Esophagus squamous epithelium (tissue), 5 donors: ENCODE measurements around the gene ZNF487. TPM values are rescaled to one million over a fixed set of nuclear protein-coding genes. Genes with fewer than 3 reads are reported as not detected.

Experiments used
- DNase-seq: peaks from one replicate; lab custom pipeline; 2025; lab: John Stamatoyannopoulos, UW
- H3K27ac ChIP-seq, 4 donors: fragments of 200-600 bp; sonication (generic); one replicate each; pipeline ENCODE4 v1.5.1; 2016 to 2019; ENCODE audit warnings: mild to moderate bottlenecking in 1 of 4
- H3K27me3 ChIP-seq, 4 donors: fragments of 200-600 bp; sonication (generic); 1 replicate in 3 of 4; 2 replicates in 1 of 4; pipeline versions ENCODE4 v1.5.1 to v1.6.0; 2017 to 2021; ENCODE audit warnings: antibody characterized with exemption in 1 of 4
- H3K36me3 ChIP-seq, 3 donors: fragments of 200-600 bp; sonication (generic); one replicate each; pipeline ENCODE4 v1.5.1; 2016 to 2019
- H3K4me1 ChIP-seq, 3 donors: fragments of 200-600 bp; sonication (generic); one replicate each; pipeline ENCODE4 v1.5.1; 2017 to 2019
- H3K4me3 ChIP-seq, 4 donors: fragments of 200-600 bp; sonication (generic); 1 replicate in 3 of 4; 2 replicates in 1 of 4; pipeline ENCODE4 v1.5.1; 2016 to 2019; ENCODE audit warnings: mild to moderate bottlenecking in 2 of 4, moderate library complexity in 1 of 4
- H3K9me3 ChIP-seq, 3 donors: fragments of 200-600 bp; sonication (generic); one replicate each; pipeline ENCODE4 v1.5.1; 2016 to 2019
- CTCF ChIP-seq, 6 experiments: fragments of 450-650 bp in 4 of 6; fragments of 200-600 bp in 2 of 6; sonication (generic) in 2 of 6; IDR thresholded peaks; one replicate each; pipeline ENCODE4 v1.5.1; 2016 to 2019; ENCODE audit warnings: antibody characterized with exemption in 6 of 6, mild to moderate bottlenecking in 4 of 6, moderate library complexity in 4 of 6
- POLR2A ChIP-seq, 4 donors: fragments of 450-650 bp; IDR thresholded peaks; one replicate each; pipeline ENCODE4 v1.6.1; 2017; ENCODE audit warnings: antibody characterized with exemption in 4 of 4, mild to moderate bottlenecking in 4 of 4, moderate library complexity in 3 of 4
- WGBS, 2 donors: methylation state at CpG; one replicate each; pipeline ENCODE4 v1.1.5; 2018; 5-methylcytosine and 5-hydroxymethylcytosine counted together
- intact Hi-C: fragments of 100-400 bp; cut with DNase I; formaldehyde crosslinking; loops from one replicate; pipeline ENCODE4 v1.15.0; 2022
- small RNA-seq, 4 donors: library from RNA; depleted of rRNA; stranded (forward); fragments of <200 nt; gene quantifications; one replicate each; pipeline ENCODE3, GENCODE V24; 2016
- total RNA-seq, 4 donors: library from RNA; depleted of rRNA; stranded (reverse); fragments of >200 nt; gene quantifications; one replicate each; pipeline ENCODE4 v1.1.0, GENCODE V29; 2016
- donor health status: DM: yes; HTN: yes; CAD: no.

The ZNF487 gene
- total RNA-seq, 4 donors from 2014 or later, result 1.7 to 4.6 (median 4.2) TPM

- H3K9me3 ChIP-seq, result no peaks in the 10 kb centered on the region
- DNase-seq, result no peak
- no peak overlapping the region for H3K4me3 ChIP-seq
- no peak overlapping the region for H3K27ac ChIP-seq
- intact Hi-C loops, result no loop called here
- H3K36me3 ChIP-seq, result no peaks in the 10 kb centered on the region
- no peak for TF ChIP-seq POLR2A (IDR thresholded peaks at IDR 0.05)
- no peak for TF ChIP-seq CTCF (IDR thresholded peaks at IDR 0.05)
- H3K4me1 ChIP-seq, result no peaks in the 10 kb centered on the region
- no peaks in the 10 kb centered on the region for H3K27me3 ChIP-seq
Measured at GRCh38 chr10:43502931-43503330, 66.0 kb downstream of the ZNF487 start.

- peaks cover 8 to 86% (median 43%) of the 10 kb centered on the region in 3 donors for H3K9me3 ChIP-seq
- no peak for DNase-seq
- no peak overlapping the region for H3K27ac ChIP-seq
- WGBS, 2 donors, result 71 to 77% methylated on average over 1 of the region's 1 CpG
- intact Hi-C loops, result no loop called here
- no peaks in the 10 kb centered on the region for H3K4me1 ChIP-seq
- no peak overlapping the region for H3K4me3 ChIP-seq
- no peaks in the 10 kb centered on the region for H3K27me3 ChIP-seq
- no peaks in the 10 kb centered on the region for H3K36me3 ChIP-seq
- TF ChIP-seq CTCF (IDR thresholded peaks at IDR 0.05) (no peak), POLR2A (IDR thresholded peaks at IDR 0.05) (no peak)
Measured at GRCh38 chr10:43524434-43525247, 87.7 kb downstream of the ZNF487 start.

Small RNA genes lying within 50 kb of the gene (small RNA-seq; reads per million reads assigned to genes)
- gene RNU7-193P, result 0 reads per million in 4 donors
- gene SNORD3J, result 0 to 0.15 (median 0) reads per million in 4 donors

Other genes with a start within 250 kb of the ZNF487 start
- gene RASGEF1A, start 170.0 kb upstream of the ZNF487 start, total RNA-seq, result 1 to 10 TPM in 3 of 4 donors, under 1 TPM in 1; 0.83 to 3.1 (median 2.7) TPM
- not detected for gene FXYD4, start 65.5 kb upstream of the ZNF487 start, total RNA-seq
- gene HNRNPF, start 27.9 kb upstream of the ZNF487 start, total RNA-seq, result 100 to 1,000 TPM; 154 to 229 (median 189) TPM
- 1 to 10 TPM in 2 of 4 donors, under 1 TPM in 2; 0.11 to 2.8 (median 1.2) TPM for gene ZNF239, start 137.5 kb downstream of the ZNF487 start, total RNA-seq
- 10 to 100 TPM in 1 of 4 donors, 1 to 10 TPM in 3; 1.1 to 10.9 (median 5.0) TPM for gene ZNF485, start 169.3 kb downstream of the ZNF487 start, total RNA-seq
- 10 to 100 TPM; 10.1 to 38.0 (median 19.3) TPM for gene ZNF32, start 211.8 kb downstream of the ZNF487 start, total RNA-seq